Measurements from ENCODE around the gene GALNT2.
A peak's percentile ranks its signal among the peaks of the same experiment; 100 is the strongest.

The GALNT2 gene

DNA sequence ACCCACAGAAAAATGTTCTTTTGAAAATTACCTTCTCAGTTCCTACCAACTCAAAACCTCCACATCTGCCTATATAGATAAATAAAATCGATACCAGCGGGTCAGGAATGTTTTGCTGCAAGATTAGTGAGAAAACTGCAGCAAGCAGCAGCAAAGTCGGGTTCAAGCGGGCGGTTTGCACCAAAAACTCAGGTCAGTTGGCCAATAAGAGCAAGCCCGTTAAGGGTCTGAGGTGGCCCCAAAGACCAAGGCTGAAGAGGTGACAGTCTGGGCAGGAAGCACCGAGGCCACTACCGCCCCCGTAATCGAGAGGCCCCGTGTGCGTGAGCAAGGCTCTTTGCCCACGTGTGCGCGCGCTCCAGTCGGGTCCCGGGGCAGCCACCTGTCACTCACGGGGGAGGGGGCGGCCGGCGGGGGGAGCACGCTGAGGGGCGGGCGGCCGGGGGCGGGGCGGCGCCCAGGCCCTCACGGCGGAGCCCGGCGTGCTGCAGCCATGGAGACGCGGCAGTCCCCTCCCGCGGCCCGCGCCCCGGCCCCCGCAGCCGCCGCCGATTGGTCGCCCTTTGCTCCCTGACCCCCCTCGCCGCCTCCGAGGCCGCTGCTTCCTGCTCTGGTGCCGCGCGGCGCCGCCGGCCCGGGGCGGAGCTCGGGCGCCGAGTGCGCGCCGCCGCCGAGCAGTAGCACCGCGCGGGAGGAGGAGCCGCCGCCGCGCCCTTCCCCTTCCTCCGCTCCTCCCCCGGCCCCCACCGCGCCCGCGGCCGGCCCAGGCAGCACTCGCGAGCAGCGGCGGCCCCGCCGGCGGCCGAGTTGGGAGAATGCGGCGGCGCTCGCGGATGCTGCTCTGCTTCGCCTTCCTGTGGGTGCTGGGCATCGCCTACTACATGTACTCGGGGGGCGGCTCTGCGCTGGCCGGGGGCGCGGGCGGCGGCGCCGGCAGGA lies at the start of gene GALNT2:
GALNT2 (plus strand) TSS at position 773 of the 939 bp plus-strand sequence; CDS start at position 816, 43 bp downstream.
- peak within 1 kb of the TSS; percentile 71 for H3K4me3 ChIP-seq (ENCODE audit: low read length)
- peak; percentile 92 for DNase-seq (ENCODE audit: low read depth)
- TF ChIP-seq, protein P1, sequence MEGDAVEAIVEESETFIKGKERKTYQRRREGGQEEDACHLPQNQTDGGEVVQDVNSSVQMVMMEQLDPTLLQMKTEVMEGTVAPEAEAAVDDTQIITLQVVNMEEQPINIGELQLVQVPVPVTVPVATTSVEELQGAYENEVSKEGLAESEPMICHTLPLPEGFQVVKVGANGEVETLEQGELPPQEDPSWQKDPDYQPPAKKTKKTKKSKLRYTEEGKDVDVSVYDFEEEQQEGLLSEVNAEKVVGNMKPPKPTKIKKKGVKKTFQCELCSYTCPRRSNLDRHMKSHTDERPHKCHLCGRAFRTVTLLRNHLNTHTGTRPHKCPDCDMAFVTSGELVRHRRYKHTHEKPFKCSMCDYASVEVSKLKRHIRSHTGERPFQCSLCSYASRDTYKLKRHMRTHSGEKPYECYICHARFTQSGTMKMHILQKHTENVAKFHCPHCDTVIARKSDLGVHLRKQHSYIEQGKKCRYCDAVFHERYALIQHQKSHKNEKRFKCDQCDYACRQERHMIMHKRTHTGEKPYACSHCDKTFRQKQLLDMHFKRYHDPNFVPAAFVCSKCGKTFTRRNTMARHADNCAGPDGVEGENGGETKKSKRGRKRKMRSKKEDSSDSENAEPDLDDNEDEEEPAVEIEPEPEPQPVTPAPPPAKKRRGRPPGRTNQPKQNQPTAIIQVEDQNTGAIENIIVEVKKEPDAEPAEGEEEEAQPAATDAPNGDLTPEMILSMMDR (IDR thresholded peaks at IDR 0.05; ENCODE audit: insufficient read depth, low read depth, low read length, missing control alignments): no peak

DNA sequence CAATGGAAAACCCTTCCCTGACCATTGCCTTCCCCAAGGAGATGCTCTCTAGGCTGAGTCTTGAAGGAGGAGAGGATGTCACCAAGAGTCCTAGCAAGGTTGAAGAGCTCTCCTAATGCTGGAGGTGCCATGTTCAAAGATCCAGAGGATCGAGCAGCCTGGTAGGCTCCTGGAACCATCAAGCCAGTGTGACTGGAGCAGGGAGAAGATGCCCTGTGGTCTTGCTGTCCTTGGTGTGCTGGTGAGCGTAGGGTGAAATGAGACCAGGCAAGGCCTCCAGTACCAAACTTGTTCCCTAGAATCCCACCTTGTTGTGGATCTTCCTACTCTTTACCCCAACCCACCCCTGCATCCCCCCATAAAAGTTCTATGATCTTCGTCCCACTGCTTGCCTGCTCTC lies 46.6 kb upstream of the GALNT2 start:
- TF ChIP-seq, protein P1 (IDR thresholded peaks at IDR 0.05; ENCODE audit: insufficient read depth, low read depth, low read length, missing control alignments): no peak
- DNase-seq (ENCODE audit: low read depth): no peak
- H3K4me3 ChIP-seq (ENCODE audit: low read length): no peak overlapping the region

DNA sequence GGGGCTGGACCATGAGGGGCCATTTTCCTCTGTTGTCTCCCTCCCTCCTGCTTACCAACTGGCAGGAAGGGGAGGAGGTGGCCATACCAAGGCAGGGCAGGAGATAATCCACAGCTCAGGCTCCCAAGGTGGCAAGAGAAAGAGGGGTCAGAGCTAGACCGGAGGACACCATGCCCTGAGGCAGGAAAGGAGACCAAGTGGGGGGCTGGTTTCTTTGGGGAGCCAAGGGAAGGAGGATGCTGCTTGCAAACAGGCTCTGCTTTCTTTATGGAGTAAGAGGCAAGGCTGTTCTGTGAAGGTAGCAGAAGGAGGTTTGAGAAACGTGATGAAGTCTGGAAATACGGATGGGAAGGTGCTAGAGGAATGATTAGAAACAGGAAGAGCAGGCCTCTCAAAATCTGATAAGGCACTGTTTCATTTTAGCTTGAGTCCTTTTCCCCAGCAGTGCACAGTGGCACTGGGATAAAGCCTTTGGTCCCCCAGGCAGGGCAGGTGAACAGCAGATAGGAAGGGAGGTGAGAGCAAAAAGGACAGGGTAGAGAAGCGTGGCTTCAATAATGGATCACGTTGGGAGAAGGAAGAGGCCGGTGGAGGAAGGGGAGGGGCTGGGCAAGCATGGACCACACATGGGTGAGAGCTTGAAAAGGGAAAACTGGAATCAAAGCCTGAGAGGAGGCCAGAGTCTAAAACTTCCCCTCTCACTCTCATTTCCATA lies 44.2 kb upstream of the GALNT2 start:
- TF ChIP-seq, protein P1 (IDR thresholded peaks at IDR 0.05; ENCODE audit: insufficient read depth, low read depth, low read length, missing control alignments): no peak
- H3K4me3 ChIP-seq (ENCODE audit: low read length): no peak overlapping the region
- DNase-seq (ENCODE audit: low read depth): no peak

DNA sequence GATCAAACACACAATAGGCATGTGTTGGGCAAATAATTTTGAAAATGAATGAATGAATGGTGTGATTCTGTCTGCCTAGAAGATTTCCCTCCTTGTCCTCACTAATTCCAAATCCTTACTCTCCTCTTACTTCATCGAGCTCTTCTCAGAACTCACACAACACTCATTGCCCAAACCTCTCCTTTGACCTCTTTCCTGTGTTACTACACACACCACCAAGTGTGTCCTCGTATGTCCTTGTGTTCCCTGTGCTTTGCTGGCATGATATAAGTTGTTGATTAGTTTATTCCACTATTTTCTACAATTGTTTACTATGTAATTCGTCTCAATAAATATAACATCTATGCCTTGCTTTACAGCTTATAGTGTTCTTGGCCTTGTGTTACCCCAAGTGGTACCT lies 41.4 kb upstream of the GALNT2 start:
- no peak overlapping the region for H3K4me3 ChIP-seq (ENCODE audit: low read length)
- no peak for DNase-seq (ENCODE audit: low read depth)
- TF ChIP-seq, protein P1 (IDR thresholded peaks at IDR 0.05; ENCODE audit: insufficient read depth, low read depth, low read length, missing control alignments): no peak

DNA sequence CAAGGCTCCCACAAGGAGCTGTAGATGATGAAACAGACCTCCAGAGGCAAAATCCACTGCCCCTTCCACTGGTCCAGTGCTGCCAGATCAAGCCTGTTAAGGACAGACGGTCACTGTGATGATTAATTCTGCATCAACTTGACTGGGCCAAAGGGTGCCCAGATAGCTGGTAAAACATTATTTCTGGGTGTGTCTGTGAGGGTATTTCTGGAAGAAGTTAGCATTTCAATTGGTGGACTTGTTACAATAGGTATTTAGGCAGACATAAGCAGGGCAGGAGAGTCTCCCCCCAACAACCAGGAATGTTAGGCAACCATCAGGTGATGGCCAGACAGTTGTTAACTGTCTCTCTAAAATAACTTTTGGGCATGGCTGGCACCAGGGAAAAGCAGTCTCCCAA lies 40.9 kb upstream of the GALNT2 start:
- H3K4me3 ChIP-seq (ENCODE audit: low read length): no peak overlapping the region
- DNase-seq (ENCODE audit: low read depth): no peak
- TF ChIP-seq, protein P1 (IDR thresholded peaks at IDR 0.05; ENCODE audit: insufficient read depth, low read depth, low read length, missing control alignments): no peak

DNA sequence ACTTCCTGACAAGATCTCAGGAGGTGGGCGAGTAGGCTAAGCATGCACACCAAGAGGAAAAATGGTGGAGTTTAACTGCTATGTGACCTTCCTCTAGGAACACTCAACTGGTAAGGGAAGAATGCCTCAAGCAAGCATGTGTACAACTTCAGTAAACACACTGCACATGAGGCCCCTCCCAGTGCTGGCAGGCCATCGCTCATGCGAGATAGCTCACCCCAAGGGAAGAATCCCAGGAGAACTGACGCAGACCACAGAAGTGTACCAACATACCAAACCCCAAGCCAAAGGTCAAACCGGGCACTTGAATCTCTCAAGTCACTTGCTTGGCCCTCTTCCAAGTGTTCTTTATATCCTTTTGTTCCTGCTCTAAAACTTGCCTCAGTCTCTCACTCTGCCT lies 40.5 kb upstream of the GALNT2 start:
- no peak overlapping the region for H3K4me3 ChIP-seq (ENCODE audit: low read length)
- no peak for DNase-seq (ENCODE audit: low read depth)
- TF ChIP-seq, protein P1 (IDR thresholded peaks at IDR 0.05; ENCODE audit: insufficient read depth, low read depth, low read length, missing control alignments): no peak

All from epithelial cell of esophagus (primary cell).